Myocyte (in vitro differentiated cells): Measurements from ENCODE around the gene TXNDC8. TPM values are rescaled to one million over a fixed set of nuclear protein-coding genes. Genes with fewer than 3 reads are reported as not detected.
"Not testable (repeated sequence)": the region's sequence is repeated elsewhere in the genome, so short reads cannot be mapped to it uniquely, and the experiment has no call there.

ENCODE experiments used
- DNase-seq: peaks from one replicate; pipeline ENCODE4 v3.0.0-alpha.2; 2012; ENCODE audit warnings: low read depth
- total RNA-seq: library from RNA; depleted of rRNA; stranded (reverse); fragments of >200 nt; gene quantifications from 2 replicates; pipeline ENCODE4 v1.2.3, GENCODE V29; 2014

The TXNDC8 gene
- total RNA-seq, 1 donor from 2014 or later, result not detected

GRCh38 chr9:110328763-110329162, 8.9 kb downstream of the TXNDC8 start:
- no peak for DNase-seq

GRCh38 chr9:110327716-110328115, 9.9 kb downstream of the TXNDC8 start:
- DNase-seq, result no peak

- no peak for DNase-seq
Measured at GRCh38 chr9:110323818-110324217, 13.8 kb downstream of the TXNDC8 start.

DNA sequence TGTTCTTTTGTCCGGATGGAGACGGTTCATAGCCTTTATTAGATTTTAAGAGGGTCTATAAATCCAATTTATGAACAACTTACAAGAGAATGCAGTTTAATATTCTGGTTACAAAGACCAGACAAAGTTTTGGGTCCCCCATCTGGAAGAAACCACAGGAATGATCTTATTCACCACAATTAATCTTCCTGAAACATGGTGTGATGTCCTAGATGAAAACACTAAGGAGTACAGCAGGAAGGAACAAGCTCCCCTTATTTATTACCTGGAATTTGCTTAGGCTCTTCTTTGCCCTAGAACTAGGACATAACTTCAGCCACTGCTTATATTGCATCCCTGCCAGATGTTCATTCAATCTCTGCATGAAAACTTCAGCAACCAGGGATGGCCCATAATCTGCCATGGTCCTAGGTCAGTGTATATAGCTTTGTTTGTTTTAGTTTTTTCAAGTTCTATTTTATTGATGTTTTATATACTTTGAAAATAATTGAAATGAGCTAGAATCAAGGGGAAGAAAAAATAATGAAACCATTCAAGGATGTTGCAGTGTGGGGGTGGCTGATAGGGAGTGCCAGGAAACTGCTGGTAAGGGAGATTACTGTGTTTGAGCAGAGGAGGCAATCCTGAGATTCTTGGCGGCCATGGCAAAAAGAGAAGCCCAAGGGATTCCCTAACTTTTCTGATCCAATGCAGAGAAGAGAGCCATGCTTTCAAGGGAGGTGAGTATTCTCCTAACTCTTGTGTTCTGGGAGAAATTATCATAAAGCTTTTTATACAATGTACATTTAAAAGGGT, 16.8 kb downstream of the TXNDC8 start:
- peak; percentile 17 for DNase-seq

DNA sequence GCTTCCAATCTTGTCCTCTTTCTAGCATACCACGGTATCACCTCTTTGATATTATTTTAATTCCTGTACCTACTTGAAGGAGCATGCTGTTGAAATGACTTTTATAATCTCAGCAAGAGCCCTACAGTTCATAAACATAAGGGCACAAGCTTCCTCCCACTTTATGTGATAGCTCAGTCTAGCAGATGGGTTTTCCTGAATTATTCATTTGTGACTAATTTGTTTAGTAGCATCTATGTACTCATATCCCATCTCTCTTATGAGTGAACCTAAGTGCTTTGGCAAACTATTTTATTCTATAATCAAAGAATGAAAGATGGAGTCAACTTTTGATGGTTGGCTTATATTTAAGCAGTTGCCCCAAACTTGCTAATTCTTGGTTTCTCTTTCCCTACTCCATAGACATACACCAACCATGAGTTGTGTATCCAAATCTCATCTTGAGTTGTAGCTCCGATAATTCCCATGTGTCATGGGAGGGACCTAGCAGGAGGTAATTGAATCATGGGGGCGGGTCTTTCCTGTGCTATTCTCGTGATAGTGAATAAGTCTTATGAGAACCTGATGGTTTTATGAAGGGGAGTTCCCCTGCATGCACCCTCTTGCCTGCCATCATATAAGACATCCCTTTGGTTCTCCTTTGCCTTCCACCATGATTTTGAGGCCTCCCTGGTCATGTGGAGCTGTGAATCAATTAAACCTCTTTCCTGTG, 17.7 kb downstream of the TXNDC8 start:
- no peak for DNase-seq

DNA sequence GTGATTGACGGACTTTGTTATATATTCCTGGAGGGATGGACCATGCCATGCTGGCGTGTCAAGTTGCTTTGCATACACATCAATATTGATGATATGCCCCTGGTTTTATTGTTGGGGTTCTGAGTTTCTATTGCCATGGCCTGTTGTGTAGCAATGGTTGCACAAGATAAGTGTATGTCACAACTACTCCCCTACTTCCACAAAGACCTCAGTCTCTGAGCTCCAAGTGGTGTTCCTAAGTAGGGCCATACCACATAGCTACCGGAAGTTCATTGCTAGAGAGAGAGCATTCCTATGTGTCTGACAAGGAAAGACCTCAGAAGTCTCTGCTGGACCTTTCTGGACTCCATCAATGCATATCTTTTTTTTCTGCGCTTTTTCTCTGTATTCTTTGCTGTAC, 19.8 kb downstream of the TXNDC8 start:
- no peak for DNase-seq

DNA sequence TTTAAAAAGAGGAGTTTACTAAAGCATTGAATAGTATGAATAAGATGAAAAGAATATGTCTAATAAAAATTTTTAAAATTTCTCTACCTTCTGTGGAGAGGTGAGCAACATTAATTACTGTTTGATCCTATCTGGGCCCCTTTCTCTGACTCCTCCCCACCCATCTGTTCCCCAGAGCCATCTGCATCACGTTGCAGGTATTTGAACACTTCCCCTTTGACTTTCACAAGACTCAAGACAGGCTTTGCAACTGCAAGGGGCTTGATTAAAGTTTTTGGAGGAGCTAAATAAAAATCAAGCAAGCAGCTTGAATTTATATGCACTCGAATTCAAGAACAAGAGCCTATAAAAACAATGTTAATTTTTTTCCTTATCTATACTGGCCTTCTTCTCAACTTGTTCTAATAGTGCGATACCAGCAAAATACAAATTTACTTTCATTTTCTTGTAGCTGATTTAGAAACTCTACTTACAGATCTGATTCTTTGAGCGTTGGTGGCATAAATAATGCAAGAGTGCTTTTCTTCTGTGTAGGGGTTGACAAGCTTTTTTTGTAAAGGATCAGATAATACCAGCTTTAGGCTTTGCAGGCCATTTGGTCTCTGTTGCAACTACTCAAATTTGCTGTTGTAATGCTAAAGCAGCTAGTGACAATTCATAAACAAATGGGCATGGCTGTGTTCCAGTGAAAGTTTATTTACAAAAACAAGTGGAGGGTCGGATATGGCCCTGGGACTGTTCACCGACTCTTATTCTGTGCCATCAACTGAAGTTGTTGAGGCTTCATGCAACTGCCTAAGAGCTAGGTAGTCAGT, 21.2 kb downstream of the TXNDC8 start:
- no peak for DNase-seq

GRCh38 chr9:110311978-110312377, 25.7 kb downstream of the TXNDC8 start:
- DNase-seq, result not testable (repeated sequence)

DNA sequence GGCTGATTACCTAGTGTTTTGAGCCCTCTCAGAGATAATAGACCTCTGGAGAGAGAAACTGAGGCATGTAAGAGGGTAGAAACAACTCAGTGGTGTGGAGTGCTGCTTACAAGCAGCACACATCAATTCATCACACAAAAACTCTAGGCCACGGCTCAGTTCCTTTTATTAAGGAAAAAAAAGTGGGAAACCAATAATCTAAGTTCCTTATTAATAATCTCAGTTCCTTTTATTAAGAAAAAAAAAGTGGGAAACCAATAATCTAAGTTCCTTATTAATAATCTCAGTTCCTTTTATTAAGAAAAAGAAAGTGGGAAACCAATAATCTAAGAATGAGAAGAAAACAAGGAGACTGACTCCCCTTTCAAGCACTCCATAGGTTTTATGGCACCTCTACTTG, 28.0 kb downstream of the TXNDC8 start:
- no peak for DNase-seq

DNA sequence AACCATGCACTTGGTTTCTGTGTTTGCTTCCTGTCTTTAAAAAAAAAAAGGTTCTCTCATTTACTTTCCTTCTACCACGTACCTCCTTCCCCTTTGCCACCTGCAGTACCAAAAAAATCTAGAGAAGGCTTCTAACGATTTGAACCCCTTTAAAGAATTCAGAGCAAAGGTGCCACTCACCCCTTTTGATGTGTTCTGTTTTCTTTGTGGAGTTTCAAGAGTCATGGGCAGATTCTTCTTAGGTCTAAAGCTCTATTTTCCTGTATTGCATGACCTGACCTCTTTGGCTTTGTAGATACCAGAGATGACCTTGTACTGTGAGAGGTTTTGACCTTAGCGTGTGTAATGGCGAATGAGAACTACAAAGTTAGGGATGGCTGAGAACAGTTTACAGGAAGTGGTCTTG, 29.0 kb downstream of the TXNDC8 start:
- DNase-seq, result no peak

- no peak for DNase-seq
Measured at GRCh38 chr9:110307191-110307590, 30.5 kb downstream of the TXNDC8 start.

- no peak for DNase-seq
Measured at GRCh38 chr9:110303133-110303532, 34.5 kb downstream of the TXNDC8 start.

DNA sequence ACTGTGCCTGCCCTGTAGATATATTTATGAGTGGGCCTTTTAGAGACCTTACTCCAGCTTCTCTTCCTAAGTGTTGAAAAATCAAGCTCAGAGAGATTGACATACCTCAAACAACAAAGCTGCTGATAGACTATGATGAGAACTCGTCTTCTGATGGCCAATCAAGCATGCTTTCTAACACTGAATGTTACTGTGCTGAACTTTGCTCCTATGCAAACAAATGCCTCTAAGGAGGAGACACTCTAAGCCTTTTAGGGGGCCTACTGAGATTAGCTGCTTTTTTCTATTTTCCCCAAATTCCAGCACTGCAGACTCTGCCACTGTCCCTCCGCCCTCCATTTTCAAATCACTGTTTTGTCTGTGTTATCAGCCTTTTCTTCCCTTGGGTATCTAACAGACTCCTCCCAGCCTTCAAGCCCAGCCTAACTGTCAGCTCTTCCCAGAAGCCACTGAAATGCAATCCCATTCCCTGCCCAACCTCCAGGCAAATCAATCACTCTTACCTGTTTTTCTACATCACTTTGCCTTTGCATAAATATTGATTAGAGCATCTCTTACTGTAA, 39.5 kb downstream of the TXNDC8 start:
- DNase-seq, result no peak

DNA sequence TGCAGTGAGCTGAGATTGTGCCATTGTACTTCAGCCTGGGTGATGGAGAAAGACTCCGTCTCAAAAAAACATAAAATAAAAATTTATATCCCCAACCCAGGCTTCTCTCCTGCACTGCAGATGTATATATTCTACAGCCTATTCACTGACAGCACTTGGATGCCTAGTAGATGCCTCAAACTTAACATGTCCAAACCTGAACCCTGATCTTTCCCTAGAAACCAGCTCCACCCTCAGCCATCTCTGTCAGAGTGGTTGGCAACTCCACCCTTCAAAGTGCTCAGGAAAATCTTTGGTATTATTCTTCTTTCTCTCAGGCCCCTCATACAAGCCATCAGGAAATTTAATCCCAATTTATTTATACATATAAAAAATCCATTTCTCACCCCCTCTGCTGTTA, 44.4 kb downstream of the TXNDC8 start:
- no peak for DNase-seq

GRCh38 chr9:110291921-110292557, 45.6 kb downstream of the TXNDC8 start:
- DNase-seq, result no peak

GRCh38 chr9:110290001-110290400, 47.7 kb downstream of the TXNDC8 start:
- DNase-seq, result no peak

DNA sequence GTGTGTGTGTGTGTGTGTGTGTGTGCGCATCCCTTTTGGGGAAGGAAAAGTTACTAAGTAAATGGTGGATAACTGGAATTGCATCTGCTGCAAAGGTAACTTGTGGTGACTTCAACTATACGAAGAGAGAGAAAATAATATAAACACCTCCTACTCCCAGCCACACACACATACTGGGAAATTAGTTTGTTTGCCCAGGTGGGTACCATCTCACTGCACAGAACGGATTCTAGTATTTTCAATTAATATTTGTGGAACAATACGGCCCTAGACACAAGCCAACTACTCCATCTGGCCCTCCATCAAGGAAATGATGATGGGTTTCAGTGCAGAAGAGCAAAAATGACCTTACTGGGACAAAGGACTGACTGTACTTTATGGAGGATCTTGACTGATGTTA, 49.2 kb downstream of the TXNDC8 start:
- no peak for DNase-seq

DNA sequence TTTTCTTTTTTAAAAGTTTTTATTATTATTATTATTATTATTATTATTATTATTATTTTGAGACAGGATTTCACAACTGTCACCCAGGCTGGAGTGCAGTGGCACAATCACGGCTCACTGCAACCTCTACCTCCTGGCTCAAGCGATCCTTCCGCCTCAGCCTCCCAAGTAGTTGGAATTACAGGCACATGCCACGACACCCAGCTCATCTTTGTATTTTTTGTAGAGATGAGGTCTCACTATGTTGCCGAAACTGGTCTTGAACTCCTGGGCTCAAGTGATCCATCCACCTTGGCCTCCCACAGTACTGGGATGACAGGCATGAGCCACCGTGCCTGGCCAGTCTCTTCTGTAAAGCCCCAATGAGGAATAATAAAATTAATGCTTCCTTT, 50.4 kb downstream of the TXNDC8 start:
- no peak for DNase-seq

DNA sequence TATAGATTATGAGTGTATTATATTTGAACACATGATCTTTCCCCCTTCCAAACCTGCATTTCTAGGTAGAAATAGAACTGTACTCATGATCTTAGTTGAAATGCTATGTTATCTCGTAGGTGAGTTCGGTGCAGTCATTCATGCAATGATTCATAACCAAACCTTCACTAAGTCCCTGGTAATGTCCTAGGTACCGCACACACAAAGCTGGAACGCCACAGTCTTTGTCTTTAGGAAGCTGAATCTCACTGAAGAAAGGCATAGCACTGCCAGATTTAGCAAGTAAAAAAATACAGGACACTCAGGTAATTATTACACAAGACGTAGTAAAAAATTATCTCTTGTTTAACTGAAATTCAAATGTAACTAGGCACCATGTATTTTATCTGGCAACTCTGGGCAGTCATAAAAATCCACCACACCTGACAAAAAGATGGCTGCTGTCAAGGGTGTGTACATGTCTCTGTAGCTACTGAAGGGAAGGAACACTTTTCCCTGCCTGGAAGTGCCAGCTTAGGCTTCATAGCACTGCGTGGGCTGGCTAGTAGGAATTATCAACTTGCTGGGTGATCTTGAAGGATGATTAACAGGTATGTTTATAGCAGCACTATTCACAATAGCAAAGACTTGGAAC, 53.3 kb downstream of the TXNDC8 start:
- no peak for DNase-seq

GRCh38 chr9:110283751-110284150, 53.9 kb downstream of the TXNDC8 start:
- no peak for DNase-seq

DNA sequence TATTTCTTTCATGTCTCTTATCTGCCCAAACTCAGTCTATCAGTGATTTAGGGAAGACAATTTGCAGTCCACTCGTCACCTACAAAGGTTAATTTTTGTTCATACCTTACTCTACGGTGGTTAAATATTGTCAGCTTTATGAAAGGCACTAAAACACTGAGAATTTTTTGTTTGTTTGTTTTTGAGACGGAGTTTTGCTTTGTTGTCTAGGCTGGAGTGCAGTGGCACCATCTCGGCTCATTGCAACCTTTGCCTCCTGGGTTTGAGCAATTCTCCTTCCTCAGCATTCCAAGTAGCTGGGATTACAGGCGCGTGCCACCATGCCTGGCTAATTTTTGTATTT, 55.0 kb downstream of the TXNDC8 start:
- no peak for DNase-seq
